Retinal pigment epithelial cell (primary cell): Measurements from ENCODE around the gene ADGRG1.

Source experiments
- DNase-seq: peaks from one replicate; pipeline ENCODE4 v3.0.0-alpha.2; 2010; ENCODE audit warnings: low read depth
- H3K4me3 ChIP-seq: 2 replicates; pipeline ENCODE4 v1.5.1; 2011; ENCODE audit warnings: mild to moderate bottlenecking, low read length, control low read depth, moderate library complexity
- TF ChIP-seq, protein P1 (sequence below): conservative IDR thresholded peaks from 2 replicates; pipeline ENCODE4 v1.5.1; 2011; ENCODE audit warnings: low read depth, low read length, control low read depth, inconsistent platforms

The ADGRG1 gene

DNA sequence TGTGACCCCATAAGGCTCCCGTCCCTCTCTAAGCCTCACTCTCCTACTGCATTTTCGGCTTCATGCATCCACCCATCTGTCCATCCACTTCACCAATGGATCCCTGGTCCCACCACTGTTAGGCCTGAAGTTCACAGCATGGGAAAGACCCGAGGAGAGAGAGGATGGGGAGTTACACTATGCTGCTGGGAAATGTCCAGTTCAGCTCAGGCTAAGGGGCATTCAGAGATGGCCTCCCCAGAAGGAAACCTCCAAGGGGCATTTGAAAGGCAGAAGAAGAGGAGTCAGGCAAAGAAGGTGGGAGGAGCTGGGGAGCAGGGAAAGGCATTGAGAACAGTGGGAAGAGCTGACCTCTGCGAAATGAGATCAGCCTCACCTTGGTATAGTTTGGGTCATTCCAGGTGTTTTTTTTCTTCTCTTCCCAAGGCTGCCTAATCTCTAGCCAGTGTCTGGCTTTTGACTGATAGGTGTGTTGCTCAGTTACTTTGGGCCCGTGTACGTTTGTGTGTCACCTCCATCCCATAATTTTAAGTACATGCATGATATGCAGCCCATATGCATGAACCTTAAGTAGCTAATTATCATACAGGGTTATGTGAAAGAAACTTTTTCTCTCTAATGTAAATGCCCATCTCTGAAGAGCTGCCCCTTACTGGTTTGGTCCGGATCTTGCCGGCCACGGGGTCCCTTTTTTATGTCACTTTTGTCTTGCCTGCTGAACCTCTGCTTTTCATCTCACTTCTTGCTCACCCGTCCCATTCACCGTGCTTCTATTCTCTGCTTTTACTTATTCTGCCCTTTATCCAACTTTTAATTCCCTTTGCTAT, 54.6 kb downstream of the ADGRG1 start:
- TF ChIP-seq, protein P1, sequence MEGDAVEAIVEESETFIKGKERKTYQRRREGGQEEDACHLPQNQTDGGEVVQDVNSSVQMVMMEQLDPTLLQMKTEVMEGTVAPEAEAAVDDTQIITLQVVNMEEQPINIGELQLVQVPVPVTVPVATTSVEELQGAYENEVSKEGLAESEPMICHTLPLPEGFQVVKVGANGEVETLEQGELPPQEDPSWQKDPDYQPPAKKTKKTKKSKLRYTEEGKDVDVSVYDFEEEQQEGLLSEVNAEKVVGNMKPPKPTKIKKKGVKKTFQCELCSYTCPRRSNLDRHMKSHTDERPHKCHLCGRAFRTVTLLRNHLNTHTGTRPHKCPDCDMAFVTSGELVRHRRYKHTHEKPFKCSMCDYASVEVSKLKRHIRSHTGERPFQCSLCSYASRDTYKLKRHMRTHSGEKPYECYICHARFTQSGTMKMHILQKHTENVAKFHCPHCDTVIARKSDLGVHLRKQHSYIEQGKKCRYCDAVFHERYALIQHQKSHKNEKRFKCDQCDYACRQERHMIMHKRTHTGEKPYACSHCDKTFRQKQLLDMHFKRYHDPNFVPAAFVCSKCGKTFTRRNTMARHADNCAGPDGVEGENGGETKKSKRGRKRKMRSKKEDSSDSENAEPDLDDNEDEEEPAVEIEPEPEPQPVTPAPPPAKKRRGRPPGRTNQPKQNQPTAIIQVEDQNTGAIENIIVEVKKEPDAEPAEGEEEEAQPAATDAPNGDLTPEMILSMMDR = no peak
- no peak overlapping the region for H3K4me3 ChIP-seq
- DNase-seq = no peak

DNA sequence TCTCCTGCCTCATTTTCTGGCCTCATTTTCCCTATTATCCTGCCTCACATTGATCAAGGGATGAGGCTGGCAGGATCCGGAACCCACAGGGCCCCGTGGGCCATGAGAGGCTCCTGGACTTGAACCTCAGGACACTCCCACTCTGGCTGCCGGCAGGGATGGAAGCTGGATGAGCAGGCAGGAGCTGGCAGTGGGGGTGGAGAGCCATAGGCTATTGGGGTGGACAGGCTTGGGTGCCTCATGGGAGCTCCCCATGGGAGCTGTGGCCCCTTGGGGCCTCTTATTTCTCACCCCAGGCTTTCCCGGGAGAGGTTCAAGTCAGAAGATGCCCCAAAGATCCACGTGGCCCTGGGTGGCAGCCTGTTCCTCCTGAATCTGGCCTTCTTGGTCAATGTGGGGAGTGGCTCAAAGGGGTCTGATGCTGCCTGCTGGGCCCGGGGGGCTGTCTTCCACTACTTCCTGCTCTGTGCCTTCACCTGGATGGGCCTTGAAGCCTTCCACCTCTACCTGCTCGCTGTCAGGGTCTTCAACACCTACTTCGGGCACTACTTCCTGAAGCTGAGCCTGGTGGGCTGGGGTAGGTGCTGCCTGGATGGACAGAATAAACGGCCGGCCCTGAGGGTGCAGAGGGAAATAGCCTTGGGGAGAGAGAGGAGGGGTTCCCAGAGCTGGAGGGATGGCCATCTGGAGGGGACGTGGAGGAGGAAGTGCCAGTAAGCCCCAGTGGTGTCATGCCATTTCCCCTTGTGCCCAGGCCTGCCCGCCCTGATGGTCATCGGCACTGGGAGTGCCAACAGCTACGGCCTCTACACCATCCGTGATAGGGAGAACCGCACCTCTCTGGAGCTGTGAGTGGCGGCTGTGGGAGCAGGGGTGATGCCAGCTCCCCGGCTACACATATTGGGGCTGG, 55.5 kb downstream of the ADGRG1 start:
- no peak overlapping the region for H3K4me3 ChIP-seq
- no peak for DNase-seq
- TF ChIP-seq, protein P1 = no peak

DNA sequence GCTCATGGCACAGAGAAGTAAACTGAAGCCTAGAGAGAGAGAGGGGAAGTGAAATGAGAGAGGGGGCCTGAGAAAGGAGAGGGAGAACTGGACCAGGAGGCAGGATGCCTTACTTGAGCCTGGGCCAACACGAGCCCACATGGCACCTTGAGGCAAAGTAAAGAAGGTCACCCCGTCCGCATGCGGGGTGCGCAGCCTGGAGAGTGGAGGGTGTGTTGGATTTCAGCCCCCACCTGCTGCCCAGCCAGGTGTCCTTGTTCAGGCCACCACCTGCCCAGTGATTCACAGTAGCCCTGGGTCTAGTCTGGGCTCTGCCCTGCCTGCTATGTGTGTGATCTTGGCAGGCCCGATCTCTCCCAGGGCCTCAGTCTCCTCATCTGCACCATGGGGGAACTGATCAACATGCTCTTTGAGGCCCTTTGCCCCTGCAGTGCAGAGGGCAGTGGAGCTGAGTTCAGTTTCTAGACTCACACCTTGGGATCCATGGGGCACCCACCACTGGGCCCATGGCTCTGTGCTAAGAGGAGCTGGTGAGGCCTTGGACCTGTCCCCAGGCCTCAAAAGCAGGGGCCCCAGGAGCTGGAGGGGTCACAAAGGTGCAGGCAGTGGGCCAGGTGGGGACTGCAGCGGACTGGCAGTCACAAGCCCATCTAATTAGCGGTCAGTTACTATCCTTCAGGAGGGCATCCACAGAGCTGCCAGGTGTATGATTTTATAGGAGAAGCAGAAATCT, 56.4 kb downstream of the ADGRG1 start:
- no peak overlapping the region for H3K4me3 ChIP-seq
- TF ChIP-seq, protein P1 = no peak
- no peak for DNase-seq

DNA sequence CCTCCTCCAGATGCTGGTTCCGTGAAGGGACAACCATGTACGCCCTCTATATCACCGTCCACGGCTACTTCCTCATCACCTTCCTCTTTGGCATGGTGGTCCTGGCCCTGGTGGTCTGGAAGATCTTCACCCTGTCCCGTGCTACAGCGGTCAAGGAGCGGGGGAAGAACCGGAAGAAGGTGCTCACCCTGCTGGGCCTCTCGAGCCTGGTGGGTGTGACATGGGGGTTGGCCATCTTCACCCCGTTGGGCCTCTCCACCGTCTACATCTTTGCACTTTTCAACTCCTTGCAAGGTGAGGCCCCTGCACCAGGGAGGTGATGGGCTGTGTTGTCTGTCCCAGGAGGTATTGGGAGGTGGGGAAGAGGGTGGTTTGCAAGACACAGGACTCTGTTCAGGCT, 57.2 kb downstream of the ADGRG1 start:
- no peak overlapping the region for H3K4me3 ChIP-seq

DNA sequence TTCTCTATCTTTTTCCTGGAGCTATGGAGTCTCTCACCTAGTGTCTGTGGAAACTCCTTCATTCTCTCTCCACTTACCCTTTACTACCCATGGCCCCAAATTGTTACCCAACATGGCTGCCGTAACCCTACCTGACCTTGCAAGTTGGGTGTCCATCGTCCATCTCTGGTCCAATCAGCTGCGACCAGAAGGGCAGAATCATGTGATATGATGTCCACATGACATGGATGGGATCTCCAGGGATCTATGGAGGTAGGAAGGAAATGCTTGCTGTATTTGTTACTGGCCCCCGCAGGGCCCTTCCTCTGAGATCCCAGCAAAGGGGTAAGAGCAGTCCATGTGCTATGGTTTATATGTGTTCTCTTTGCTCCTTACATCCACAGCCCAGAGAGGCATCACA, 58.1 kb downstream of the ADGRG1 start:
- no peak for DNase-seq
- no peak overlapping the region for H3K4me3 ChIP-seq
- TF ChIP-seq, protein P1 = no peak

More for the DNA sequence above, 57.2 kb downstream of the ADGRG1 start:
- no peak for DNase-seq
- TF ChIP-seq, protein P1 = no peak

DNA sequence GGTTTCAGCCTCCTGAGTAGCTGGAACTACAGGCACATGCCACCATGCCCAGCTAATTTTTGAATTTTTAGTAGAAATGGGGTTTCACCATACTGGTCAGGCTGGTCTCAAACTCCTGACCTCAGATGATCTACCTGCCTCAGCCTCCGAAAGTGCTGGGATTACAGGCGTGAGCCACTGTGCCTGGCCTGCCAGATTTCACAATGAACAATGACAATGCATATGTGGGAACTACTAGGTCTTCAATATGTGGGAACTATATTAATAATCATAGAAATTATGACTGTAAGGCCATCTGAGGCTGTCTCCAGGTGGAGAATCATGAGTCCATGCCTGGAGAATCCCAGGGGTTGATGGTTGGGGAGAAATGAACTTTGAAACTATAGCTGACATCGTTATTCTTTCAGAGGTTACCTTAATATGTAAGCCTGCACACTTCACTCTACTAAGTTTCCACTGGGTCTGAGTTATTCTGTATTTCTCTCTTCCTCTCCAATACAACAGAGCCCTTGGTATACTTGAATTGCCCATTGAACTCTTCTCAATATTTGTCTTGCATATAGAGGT, 59.0 kb downstream of the ADGRG1 start:
- no peak overlapping the region for H3K4me3 ChIP-seq
- TF ChIP-seq, protein P1 = no peak
- DNase-seq = no peak
